SK-N-SH treated with all-trans-retinoic acid at 6 μM for 48 hours (cell line): ENCODE measurements around the gene ZFAND5.

ENCODE experiments used
- ATAC-seq: fragments of 200-7000 bp; cut with Tn5 transposase; 3 replicates; pipeline ENCODE4 v1.9.1; 2020; ENCODE audit warnings: mild to moderate bottlenecking, moderate library complexity
- ARNTL ChIP-seq: fragments of 450-650 bp; formaldehyde crosslinking; IDR thresholded peaks from 2 replicates; pipeline ENCODE4 v1.5.0; 2020; ENCODE audit warnings: low read depth, mild to moderate bottlenecking, moderate library complexity, borderline replicate concordance
- BACH2 ChIP-seq: fragments of 250-450 bp; sonication (Bioruptor Pico); IDR thresholded peaks from 2 replicates; pipeline ENCODE4 v1.9.0; 2021; ENCODE audit warnings: mild to moderate bottlenecking, borderline replicate concordance
- CREB5 ChIP-seq: fragments of 250-450 bp; sonication (Bioruptor Pico); IDR thresholded peaks from 2 replicates; pipeline ENCODE4 v1.5.1; 2020; ENCODE audit warnings: low read depth, mild to moderate bottlenecking, moderate library complexity
- CSRNP3 ChIP-seq: fragments of 250-450 bp; sonication (Bioruptor Pico); IDR thresholded peaks from 2 replicates; pipeline ENCODE4 v1.5.1; 2021; ENCODE audit warnings: mild to moderate bottlenecking, moderate library complexity
- ESRRG ChIP-seq: fragments of 250-450 bp; sonication (Bioruptor Pico); IDR thresholded peaks from 2 replicates; pipeline ENCODE4 v1.6.1; 2021; ENCODE audit warnings: mild to moderate bottlenecking
- GLIS3 ChIP-seq: fragments of 250-450 bp; sonication (Bioruptor Pico); IDR thresholded peaks from 2 replicates; pipeline ENCODE4 v1.5.0; 2020; ENCODE audit warnings: mild to moderate bottlenecking, moderate library complexity
- ISL1 ChIP-seq: fragments of 250-450 bp; sonication (Bioruptor Pico); IDR thresholded peaks from 2 replicates; pipeline ENCODE4 v2.1.2; 2022; ENCODE audit warnings: mild to moderate bottlenecking, moderate library complexity
- OSR1 ChIP-seq: fragments of 250-450 bp; sonication (Bioruptor Pico); IDR thresholded peaks from 2 replicates; pipeline ENCODE4 v1.8.0; 2022; ENCODE audit warnings: moderate library complexity, mild to moderate bottlenecking, inconsistent platforms
- PATZ1 ChIP-seq: fragments of 250-450 bp; sonication (Bioruptor Pico); IDR thresholded peaks from 2 replicates; pipeline ENCODE4 v1.8.0; 2020; ENCODE audit warnings: mild to moderate bottlenecking, moderate library complexity, borderline replicate concordance
- POU6F1 ChIP-seq: fragments of 250-450 bp; sonication (Bioruptor Pico); IDR thresholded peaks from 2 replicates; pipeline ENCODE4 v1.8.0; 2021; ENCODE audit warnings: low read depth, mild to moderate bottlenecking, moderate library complexity, borderline replicate concordance
- PPARA ChIP-seq: fragments of 250-450 bp; sonication (Bioruptor Pico); IDR thresholded peaks from 2 replicates; pipeline ENCODE4 v1.5.0; 2020; ENCODE audit warnings: mild to moderate bottlenecking, borderline replicate concordance
- RARB ChIP-seq: fragments of 250-450 bp; sonication (Bioruptor Pico); IDR thresholded peaks from 2 replicates; pipeline ENCODE4 v1.8.0; 2021; ENCODE audit warnings: mild to moderate bottlenecking, moderate library complexity
- SNAI2 ChIP-seq: fragments of 250-450 bp; sonication (Bioruptor Pico); IDR thresholded peaks from 2 replicates; pipeline ENCODE4 v1.5.0; 2020; ENCODE audit warnings: mild to moderate bottlenecking, moderate library complexity
- TCF4 ChIP-seq: fragments of 250-450 bp; sonication (Bioruptor Pico); IDR thresholded peaks from 2 replicates; pipeline ENCODE4 v1.8.0; 2021; ENCODE audit warnings: mild to moderate bottlenecking, moderate library complexity, borderline replicate concordance
- TOX ChIP-seq: fragments of 250-450 bp; sonication (Bioruptor Pico); IDR thresholded peaks from 2 replicates; pipeline ENCODE4 v1.8.0; 2021; ENCODE audit warnings: mild to moderate bottlenecking, moderate library complexity, borderline replicate concordance
- TSHZ2 ChIP-seq: fragments of 250-450 bp; sonication (Bioruptor Pico); IDR thresholded peaks from 2 replicates; pipeline ENCODE4 v1.5.0; 2020; ENCODE audit warnings: mild to moderate bottlenecking, moderate library complexity
- ZC3H10 ChIP-seq: fragments of 250-450 bp; sonication (Bioruptor Pico); IDR thresholded peaks from 2 replicates; pipeline ENCODE4 v1.5.1; 2021; ENCODE audit warnings: mild to moderate bottlenecking, moderate library complexity
- ZFP3 ChIP-seq: fragments of 250-450 bp; sonication (Bioruptor Pico); IDR thresholded peaks from 2 replicates; pipeline ENCODE4 v1.5.0; 2020; ENCODE audit warnings: mild to moderate bottlenecking, moderate library complexity
- ZFP30 ChIP-seq: fragments of 450-650 bp; formaldehyde crosslinking; IDR thresholded peaks from 2 replicates; pipeline ENCODE4 v1.5.0; 2022; ENCODE audit warnings: mild to moderate bottlenecking, moderate library complexity
- ZNF565 ChIP-seq: fragments of 450-650 bp; formaldehyde crosslinking; conservative IDR thresholded peaks from 2 replicates; pipeline ENCODE4 v1.5.0; 2020; ENCODE audit warnings: low read depth, mild to moderate bottlenecking, moderate library complexity
- ZNF70 ChIP-seq: fragments of 450-650 bp; formaldehyde crosslinking; IDR thresholded peaks from 2 replicates; pipeline ENCODE4 v1.5.0; 2020; ENCODE audit warnings: mild to moderate bottlenecking, moderate library complexity
- ZNF8 ChIP-seq: fragments of 450-650 bp; formaldehyde crosslinking; IDR thresholded peaks from 2 replicates; pipeline ENCODE4 v1.5.0; 2020; ENCODE audit warnings: mild to moderate bottlenecking, moderate library complexity

ZFAND5 gene

GRCh38 chr9:72309364-72310133 lies 55.5 kb downstream of the ZFAND5 start:
- no peak for ATAC-seq
- TF ChIP-seq ZNF8 (CRISPR knock-in tag), result no peak
- TF ChIP-seq RARB (CRISPR knock-in tag), result no peak
- TF ChIP-seq ESRRG, result no peak
- no peak for TF ChIP-seq PPARA (CRISPR knock-in tag)
- no peak for TF ChIP-seq ARNTL (CRISPR knock-in tag)
- TF ChIP-seq TSHZ2 (CRISPR knock-in tag), result no peak
- TF ChIP-seq POU6F1, result no peak
- no peak for TF ChIP-seq ZNF565 (CRISPR knock-in tag)
- no peak for TF ChIP-seq GLIS3 (CRISPR knock-in tag)
- TF ChIP-seq SNAI2 (CRISPR knock-in tag), result no peak
- no peak for TF ChIP-seq TCF4
- TF ChIP-seq ZFP30 (CRISPR knock-in tag), result no peak
- no peak for TF ChIP-seq CSRNP3 (CRISPR knock-in tag)
- TF ChIP-seq ISL1, result no peak
- TF ChIP-seq TOX (CRISPR knock-in tag), result no peak

GRCh38 chr9:72306761-72307160 lies 58.2 kb downstream of the ZFAND5 start:
- no peak for ATAC-seq
- no peak for TF ChIP-seq BACH2 (CRISPR knock-in tag)
- no peak for TF ChIP-seq ZNF565 (CRISPR knock-in tag)
- no peak for TF ChIP-seq ZFP3 (CRISPR knock-in tag)
- no peak for TF ChIP-seq RARB (CRISPR knock-in tag)
- no peak for TF ChIP-seq ZFP30 (CRISPR knock-in tag)
- no peak for TF ChIP-seq POU6F1
- TF ChIP-seq ISL1, result no peak
- no peak for TF ChIP-seq TSHZ2 (CRISPR knock-in tag)
- no peak for TF ChIP-seq GLIS3 (CRISPR knock-in tag)
- TF ChIP-seq OSR1 (CRISPR knock-in tag), result no peak
- no peak for TF ChIP-seq PPARA (CRISPR knock-in tag)
- no peak for TF ChIP-seq ESRRG
- no peak for TF ChIP-seq ZNF8 (CRISPR knock-in tag)
- TF ChIP-seq PATZ1 (CRISPR knock-in tag), result no peak
- TF ChIP-seq ZC3H10, result no peak
- no peak for TF ChIP-seq CREB5 (CRISPR knock-in tag)
- TF ChIP-seq SNAI2 (CRISPR knock-in tag), result no peak
- TF ChIP-seq ZNF70 (CRISPR knock-in tag), result no peak
